ENCODE results near the gene PAGE4. TPM values are rescaled to one million over a fixed set of nuclear protein-coding genes. Genes with fewer than 3 reads are reported as not detected.

Gene PAGE4
- total and polyA plus RNA-seq, 2 of the 13 experiments (the other 11 are each of a cell fraction or from before 2014, with no cell fraction given) = 1.1 TPM; not detected in 1

DNA sequence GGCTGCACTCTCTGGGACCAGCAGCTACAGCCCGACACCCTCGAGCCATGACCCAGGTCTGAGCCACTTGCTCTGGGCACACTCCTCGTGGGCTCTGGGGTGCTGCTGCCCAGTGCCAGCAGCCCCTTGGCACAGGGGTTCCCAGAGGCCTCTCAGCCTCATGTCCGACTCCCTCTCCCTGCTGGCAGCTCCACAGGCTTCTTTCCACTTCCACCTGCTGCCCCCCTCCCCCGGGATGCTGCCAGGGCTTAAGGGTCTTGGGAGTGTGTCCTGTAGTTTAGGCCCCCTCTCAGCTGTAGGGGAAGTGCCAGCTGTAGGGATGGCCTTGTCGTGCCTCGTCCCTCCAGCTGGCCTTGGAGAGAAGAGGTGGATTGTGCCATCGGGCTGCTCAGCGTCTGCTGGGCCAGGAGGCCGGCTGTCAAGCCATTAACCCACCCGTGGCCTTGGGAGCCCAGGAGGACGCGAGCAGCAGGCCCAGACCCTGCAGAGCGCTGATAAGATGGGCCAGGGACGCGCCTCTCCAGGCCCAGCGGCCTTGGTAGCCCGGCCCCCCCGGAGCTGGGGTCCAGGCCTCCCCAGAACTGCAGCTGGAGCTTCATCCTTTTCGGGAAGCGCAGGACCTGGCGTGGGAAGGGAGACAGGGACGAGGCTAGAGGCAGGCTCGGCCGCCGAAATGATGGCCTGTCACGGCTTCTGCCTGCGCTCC is 49.2 kb downstream of the PAGE4 start (continued):
- no peak for TF ChIP-seq ZNF713 (CRISPR knock-in tag; IDR thresholded peaks at IDR 0.05)
- no peak for TF ChIP-seq ZFP1 (CRISPR knock-in tag; IDR thresholded peaks at IDR 0.05)
- TF ChIP-seq, protein P1, sequence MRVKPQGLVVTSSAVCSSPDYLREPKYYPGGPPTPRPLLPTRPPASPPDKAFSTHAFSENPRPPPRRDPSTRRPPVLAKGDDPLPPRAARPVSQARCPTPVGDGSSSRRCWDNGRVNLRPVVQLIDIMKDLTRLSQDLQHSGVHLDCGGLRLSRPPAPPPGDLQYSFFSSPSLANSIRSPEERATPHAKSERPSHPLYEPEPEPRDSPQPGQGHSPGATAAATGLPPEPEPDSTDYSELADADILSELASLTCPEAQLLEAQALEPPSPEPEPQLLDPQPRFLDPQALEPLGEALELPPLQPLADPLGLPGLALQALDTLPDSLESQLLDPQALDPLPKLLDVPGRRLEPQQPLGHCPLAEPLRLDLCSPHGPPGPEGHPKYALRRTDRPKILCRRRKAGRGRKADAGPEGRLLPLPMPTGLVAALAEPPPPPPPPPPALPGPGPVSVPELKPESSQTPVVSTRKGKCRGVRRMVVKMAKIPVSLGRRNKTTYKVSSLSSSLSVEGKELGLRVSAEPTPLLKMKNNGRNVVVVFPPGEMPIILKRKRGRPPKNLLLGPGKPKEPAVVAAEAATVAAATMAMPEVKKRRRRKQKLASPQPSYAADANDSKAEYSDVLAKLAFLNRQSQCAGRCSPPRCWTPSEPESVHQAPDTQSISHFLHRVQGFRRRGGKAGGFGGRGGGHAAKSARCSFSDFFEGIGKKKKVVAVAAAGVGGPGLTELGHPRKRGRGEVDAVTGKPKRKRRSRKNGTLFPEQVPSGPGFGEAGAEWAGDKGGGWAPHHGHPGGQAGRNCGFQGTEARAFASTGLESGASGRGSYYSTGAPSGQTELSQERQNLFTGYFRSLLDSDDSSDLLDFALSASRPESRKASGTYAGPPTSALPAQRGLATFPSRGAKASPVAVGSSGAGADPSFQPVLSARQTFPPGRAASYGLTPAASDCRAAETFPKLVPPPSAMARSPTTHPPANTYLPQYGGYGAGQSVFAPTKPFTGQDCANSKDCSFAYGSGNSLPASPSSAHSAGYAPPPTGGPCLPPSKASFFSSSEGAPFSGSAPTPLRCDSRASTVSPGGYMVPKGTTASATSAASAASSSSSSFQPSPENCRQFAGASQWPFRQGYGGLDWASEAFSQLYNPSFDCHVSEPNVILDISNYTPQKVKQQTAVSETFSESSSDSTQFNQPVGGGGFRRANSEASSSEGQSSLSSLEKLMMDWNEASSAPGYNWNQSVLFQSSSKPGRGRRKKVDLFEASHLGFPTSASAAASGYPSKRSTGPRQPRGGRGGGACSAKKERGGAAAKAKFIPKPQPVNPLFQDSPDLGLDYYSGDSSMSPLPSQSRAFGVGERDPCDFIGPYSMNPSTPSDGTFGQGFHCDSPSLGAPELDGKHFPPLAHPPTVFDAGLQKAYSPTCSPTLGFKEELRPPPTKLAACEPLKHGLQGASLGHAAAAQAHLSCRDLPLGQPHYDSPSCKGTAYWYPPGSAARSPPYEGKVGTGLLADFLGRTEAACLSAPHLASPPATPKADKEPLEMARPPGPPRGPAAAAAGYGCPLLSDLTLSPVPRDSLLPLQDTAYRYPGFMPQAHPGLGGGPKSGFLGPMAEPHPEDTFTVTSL (CRISPR knock-in tag; IDR thresholded peaks at IDR 0.05; ENCODE audit: borderline replicate concordance) = 0 out of 2 replicates have a peak, but pooled peaks have one; percentile 10
- TF ChIP-seq ZNF17 (CRISPR knock-in tag; IDR thresholded peaks at IDR 0.05) = no peak
- 0 out of 2 replicates have a peak, but pooled peaks have one; percentile 24 for TF ChIP-seq ZNF772 (CRISPR knock-in tag; IDR thresholded peaks at IDR 0.05)
- TF ChIP-seq MEIS1 (CRISPR knock-in tag; IDR thresholded peaks at IDR 0.05; ENCODE audit: borderline replicate concordance) = 0 out of 2 replicates have a peak, but pooled peaks have one; percentile 30
- TF ChIP-seq ZNF670 (CRISPR knock-in tag; IDR thresholded peaks at IDR 0.05; ENCODE audit: borderline replicate concordance) = no peak
- TF ChIP-seq ZNF678 (CRISPR knock-in tag; IDR thresholded peaks at IDR 0.05) = no peak
- TF ChIP-seq, protein P2, sequence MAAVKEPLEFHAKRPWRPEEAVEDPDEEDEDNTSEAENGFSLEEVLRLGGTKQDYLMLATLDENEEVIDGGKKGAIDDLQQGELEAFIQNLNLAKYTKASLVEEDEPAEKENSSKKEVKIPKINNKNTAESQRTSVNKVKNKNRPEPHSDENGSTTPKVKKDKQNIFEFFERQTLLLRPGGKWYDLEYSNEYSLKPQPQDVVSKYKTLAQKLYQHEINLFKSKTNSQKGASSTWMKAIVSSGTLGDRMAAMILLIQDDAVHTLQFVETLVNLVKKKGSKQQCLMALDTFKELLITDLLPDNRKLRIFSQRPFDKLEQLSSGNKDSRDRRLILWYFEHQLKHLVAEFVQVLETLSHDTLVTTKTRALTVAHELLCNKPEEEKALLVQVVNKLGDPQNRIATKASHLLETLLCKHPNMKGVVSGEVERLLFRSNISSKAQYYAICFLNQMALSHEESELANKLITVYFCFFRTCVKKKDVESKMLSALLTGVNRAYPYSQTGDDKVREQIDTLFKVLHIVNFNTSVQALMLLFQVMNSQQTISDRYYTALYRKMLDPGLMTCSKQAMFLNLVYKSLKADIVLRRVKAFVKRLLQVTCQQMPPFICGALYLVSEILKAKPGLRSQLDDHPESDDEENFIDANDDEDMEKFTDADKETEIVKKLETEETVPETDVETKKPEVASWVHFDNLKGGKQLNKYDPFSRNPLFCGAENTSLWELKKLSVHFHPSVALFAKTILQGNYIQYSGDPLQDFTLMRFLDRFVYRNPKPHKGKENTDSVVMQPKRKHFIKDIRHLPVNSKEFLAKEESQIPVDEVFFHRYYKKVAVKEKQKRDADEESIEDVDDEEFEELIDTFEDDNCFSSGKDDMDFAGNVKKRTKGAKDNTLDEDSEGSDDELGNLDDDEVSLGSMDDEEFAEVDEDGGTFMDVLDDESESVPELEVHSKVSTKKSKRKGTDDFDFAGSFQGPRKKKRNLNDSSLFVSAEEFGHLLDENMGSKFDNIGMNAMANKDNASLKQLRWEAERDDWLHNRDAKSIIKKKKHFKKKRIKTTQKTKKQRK (IDR thresholded peaks at IDR 0.05; ENCODE audit: low read length) = no peak
- TF ChIP-seq TAF1 (CRISPR knock-in tag; IDR thresholded peaks at IDR 0.05) = no peak
- no peak for TF ChIP-seq ESRRA (CRISPR knock-in tag; IDR thresholded peaks at IDR 0.05; ENCODE audit: low read depth)
- no peak for TF ChIP-seq NR2F2 (IDR thresholded peaks at IDR 0.05; ENCODE audit: borderline replicate concordance, low read depth)
- TF ChIP-seq, protein P3, sequence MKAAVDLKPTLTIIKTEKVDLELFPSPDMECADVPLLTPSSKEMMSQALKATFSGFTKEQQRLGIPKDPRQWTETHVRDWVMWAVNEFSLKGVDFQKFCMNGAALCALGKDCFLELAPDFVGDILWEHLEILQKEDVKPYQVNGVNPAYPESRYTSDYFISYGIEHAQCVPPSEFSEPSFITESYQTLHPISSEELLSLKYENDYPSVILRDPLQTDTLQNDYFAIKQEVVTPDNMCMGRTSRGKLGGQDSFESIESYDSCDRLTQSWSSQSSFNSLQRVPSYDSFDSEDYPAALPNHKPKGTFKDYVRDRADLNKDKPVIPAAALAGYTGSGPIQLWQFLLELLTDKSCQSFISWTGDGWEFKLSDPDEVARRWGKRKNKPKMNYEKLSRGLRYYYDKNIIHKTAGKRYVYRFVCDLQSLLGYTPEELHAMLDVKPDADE (CRISPR knock-in tag; IDR thresholded peaks at IDR 0.05) = no peak
- no peak for TF ChIP-seq ZNF879 (CRISPR knock-in tag; IDR thresholded peaks at IDR 0.05)
- TF ChIP-seq EED (CRISPR knock-in tag; IDR thresholded peaks at IDR 0.05) = no peak
- TF ChIP-seq, protein P4, sequence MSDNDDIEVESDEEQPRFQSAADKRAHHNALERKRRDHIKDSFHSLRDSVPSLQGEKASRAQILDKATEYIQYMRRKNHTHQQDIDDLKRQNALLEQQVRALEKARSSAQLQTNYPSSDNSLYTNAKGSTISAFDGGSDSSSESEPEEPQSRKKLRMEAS (IDR thresholded peaks at IDR 0.05) = no peak
- no peak for TF ChIP-seq KDM3A (CRISPR knock-in tag; IDR thresholded peaks at IDR 0.05; ENCODE audit: low read depth)
- TF ChIP-seq U2AF1 (optimal IDR thresholded peaks at IDR 0.05; ENCODE audit: low read depth, low read length) = no peak
- no peak for TF ChIP-seq CHD4 (IDR thresholded peaks at IDR 0.05; ENCODE audit: borderline replicate concordance, low read length)
- no peak for TF ChIP-seq XBP1 (CRISPR knock-in tag; IDR thresholded peaks at IDR 0.05)
- TF ChIP-seq MYC (CRISPR knock-in tag; IDR thresholded peaks at IDR 0.05; ENCODE audit: borderline replicate concordance) = no peak
